NCI-H82 treated with DMSO at 0.1 percent for 48 hours (cell line): ENCODE measurements around the gene B3GNT8.
"Not testable (repeated sequence)": the region's sequence is repeated elsewhere in the genome, so short reads cannot be mapped to it uniquely, and the experiment has no call there.

Experiments
- DNase-seq: peaks from one replicate; lab custom pipeline; 2025; ENCODE audit not compliant: unreplicated experiment; lab: John Stamatoyannopoulos, UW

The B3GNT8 gene

GRCh38 chr19:41437944-41438574, 10.9 kb upstream of the B3GNT8 start:
- no peak for DNase-seq

GRCh38 chr19:41436674-41436951, 9.4 kb upstream of the B3GNT8 start:
- no peak for DNase-seq

DNA sequence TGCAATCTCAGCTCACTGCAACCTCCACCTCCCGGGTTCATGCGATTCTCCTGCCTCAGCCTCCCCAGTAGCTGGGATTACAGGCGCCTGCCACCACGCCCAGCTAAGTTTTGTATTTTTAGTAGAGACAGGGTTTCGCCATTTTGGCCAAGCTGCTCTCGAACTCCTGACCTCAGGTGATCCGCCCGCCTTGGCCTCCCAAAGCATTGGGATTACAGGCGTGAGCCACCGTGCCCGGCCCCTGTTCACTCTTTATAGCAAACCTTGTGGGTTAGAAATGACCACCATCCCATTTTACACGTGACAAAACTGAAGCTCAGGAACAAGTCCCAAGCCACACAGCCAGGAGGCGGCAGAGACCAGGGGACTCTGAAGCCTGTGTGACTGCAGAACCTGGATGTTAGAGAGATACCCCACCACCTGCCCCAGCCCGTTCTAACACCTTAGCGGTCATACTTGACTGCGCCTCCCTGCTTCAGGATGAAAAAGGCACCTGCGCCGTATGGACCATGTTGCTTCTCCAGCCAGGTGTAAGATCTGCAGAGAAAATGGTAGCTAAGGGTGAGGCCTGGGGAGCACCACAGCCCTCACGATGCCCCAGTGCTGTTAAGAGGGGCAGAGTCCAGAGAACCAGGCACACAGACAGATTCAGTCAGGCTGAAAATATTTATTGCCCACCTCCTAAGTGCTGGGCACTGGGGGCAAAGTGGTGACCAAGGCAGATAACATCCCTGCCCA, 8.9 kb upstream of the B3GNT8 start:
- DNase-seq, result no peak

GRCh38 chr19:41435376-41435775, 8.2 kb upstream of the B3GNT8 start:
- DNase-seq, result not testable (repeated sequence)

GRCh38 chr19:41434450-41434849, 7.3 kb upstream of the B3GNT8 start:
- DNase-seq, result no peak

DNA sequence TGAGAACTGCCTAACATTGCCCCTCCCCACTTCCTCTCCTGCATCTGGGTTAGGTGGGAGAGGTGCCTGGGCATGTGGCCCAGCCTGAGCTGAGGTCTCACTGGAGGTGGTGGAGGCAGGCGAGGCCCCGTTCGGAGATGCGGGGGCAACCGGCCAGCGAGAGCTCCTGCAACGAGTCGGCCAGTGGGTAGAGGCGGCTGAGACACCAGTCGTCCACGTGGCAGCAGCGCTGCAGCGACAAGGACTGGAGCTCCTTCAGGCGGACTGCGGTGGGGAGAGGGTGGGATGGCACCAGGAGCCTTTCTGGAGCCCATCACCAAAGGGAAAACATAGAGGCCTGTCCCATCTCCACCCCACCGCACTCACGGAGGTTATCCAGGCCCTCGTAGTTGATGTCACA, 6.0 kb upstream of the B3GNT8 start:
- no peak for DNase-seq

GRCh38 chr19:41431426-41432386, 4.5 kb upstream of the B3GNT8 start:
- DNase-seq, result no peak

DNA sequence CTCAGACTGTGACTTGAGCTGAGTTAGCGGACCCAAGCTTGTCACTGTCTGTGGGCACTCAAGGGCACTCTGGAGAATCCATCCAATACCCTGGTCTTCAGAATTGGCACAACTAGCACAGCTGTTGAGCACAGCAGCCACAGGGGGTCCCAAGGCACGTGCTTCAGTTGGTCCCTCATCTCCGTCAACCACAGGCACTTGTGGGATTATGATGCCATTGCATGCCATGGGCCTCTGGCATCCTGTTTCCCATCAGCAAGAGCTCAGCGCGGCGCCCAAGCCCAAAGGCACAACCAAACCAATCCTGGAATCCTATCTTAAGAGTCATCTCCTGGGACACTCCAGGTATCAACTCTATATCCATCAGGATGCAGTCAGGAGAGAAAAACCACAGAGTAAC, 3.7 kb upstream of the B3GNT8 start:
- DNase-seq, result no peak

- DNase-seq, result no peak
Measured at GRCh38 chr19:41428481-41428859, 1.3 kb upstream of the B3GNT8 start.

DNA sequence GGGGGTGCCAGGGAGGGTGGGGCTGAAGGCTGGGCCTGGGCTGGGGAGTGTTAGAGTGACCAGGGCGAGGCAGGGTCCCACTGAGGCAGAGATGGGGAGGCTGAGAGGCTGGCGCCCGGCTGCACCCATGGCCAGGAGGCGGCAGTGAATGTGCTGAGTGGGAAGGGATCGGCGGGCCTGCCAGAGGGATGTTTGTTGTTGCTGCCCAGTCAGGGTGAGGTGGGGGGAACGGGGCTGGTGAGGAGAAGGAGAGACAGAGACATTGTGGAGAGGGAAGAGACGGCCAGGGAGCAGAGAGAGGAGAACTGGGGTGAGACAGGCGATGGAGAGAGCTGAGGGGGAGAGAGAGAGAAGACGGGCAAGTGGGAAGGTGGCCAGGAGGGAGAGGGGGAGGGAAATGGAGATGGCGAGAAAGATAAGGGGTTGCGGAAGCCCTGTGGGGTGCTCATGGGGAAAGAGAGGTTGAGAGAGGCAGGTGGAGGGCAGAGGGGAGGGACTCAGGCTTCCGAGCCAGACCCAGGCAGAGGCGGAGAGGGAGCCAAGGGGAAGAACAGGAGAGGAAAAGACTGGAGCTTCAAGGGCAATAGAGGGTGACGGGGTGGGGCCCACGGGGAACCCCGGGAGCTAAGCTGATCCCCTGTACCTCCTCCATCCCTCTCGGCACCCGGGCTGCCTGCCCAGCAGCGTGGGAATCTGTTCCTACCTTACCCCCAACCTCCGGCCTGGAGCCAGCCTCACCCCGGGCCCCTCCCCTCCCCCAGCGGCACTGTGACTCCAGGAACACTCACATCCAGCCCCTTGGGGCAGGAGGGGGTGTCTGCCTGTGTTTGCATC, 690 bp upstream of the B3GNT8 start:
- no peak for DNase-seq

GRCh38 chr19:41426116-41426841, 895 bp downstream of the B3GNT8 start:
- no peak for DNase-seq

DNA sequence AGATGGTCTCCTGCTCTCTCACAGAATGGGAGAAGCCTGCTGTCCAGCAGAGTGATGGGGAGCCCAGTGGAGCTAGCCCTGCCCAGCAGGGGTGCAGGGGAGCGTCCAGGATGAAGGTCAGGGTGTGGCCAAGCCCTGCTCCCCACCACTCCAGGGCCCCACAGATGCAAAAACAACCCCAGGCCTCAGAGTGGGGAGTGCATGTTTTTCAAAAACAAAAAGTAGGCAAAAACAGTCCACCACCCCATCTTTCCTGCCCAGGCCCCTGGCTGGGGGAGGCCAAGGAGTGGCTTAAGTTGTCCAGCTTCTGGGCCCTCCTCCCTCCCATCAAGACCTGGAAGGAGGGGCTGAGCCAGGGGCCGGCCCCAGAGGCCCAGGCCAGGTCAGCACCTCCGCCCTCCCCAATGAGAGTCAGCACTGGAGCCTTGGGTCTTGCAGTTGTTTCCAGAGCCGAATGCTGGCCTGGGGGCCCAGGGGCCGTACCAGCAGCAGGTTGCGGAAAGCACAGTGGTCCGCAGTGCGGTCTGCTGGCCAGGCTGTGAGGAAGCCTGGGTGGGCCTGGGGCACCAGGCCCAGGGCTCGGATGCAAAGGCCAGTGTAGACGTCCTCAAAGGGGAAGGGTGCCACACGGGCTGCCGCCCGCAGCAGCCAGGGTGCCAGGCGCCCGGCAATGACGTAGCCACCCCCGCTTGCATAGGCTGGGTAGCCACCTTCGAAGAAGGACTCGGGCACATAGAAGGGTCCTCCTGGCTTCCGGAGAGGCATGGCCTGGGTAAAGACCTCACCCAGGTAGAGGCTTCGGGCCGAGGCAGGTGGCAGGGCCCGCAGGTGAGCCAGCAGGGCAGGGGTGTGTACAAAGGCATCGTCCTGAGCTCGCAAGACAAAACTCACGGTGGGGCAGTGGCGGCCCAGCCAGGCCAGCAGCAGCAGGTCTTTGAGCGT, 1.7 kb downstream of the B3GNT8 start:
- DNase-seq, result no peak

- no peak for DNase-seq
Measured at GRCh38 chr19:41424335-41425173, 2.6 kb downstream of the B3GNT8 start.

GRCh38 chr19:41422955-41423354, 4.2 kb downstream of the B3GNT8 start:
- DNase-seq, result no peak

GRCh38 chr19:41422456-41422855, 4.7 kb downstream of the B3GNT8 start:
- DNase-seq, result no peak

- no peak for DNase-seq
Measured at GRCh38 chr19:41421973-41422372, 5.2 kb downstream of the B3GNT8 start.

DNA sequence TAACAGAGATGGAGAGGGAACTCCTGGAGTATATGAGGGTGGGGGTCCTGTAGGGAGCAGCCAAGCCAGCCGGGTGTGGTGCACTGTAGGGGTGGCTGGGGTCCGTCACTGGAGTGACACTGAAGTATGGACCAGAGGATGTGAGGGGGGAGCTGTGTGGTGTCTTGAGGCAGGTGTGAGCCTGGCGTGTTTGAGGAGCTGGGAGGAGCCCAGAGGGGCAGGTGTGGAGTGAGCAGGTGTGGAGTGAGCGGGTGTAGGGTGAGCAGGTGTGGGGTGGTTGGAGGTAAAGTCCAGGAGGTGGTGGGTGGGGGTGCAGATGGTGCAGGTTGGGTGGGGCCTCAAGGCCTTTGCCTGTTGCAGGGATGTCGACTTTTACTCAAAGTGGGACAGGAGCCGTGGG, 5.9 kb downstream of the B3GNT8 start:
- DNase-seq, result no peak

DNA sequence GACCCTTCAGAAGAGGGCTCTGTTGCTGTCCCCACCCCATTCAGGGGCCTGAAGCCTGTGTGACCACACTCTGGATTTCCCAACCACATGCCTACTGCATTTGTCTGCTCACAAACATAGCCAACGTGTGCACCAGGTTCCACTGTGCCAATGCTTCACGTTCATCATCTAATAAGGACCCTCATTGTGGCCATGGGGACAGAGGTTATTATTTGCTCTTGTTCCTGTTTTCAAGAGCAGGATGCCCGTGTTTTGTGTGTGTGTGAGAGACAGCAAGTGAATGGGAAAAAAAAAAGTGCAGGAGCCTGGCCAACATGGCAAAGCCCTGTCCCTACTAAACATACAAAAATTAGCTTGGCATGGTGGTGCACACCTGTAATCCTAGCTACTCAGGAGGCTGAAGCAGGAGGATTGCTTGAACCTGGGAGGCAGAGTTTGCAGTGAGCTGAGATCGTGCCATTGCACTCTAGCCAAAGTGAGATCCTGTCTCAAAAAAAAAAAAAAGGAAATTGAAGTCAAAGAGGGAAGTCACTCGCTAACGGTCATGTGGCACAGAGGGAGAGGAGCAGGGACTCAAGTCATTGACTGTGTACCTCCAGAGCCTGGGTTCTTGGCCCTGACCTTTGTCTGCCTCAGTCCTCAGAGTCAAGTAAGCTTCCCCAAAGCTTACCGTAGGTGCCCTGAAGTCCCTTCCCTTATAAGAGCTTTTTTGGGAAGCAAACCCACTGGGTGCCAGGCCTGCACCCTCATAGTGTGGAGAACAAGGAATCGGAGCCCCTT, 6.9 kb downstream of the B3GNT8 start:
- no peak for DNase-seq
